Measurements from ENCODE around the gene MT1G.

The MT1G gene

GRCh38 chr16:56617212-56618085 lies 50.4 kb downstream of the MT1G start:
- H3K4me3 ChIP-seq (ENCODE audit: low read depth, low read length), result peak overlapping the region; percentile 28
- no peak for DNase-seq (ENCODE audit: low read depth)
- in situ Hi-C loops (cut with HindIII; ENCODE audit: low sequenced_read_pairs), result no loop called here
- no peak for TF ChIP-seq CTCF (IDR thresholded peaks at IDR 0.05; ENCODE audit: low read depth, low read length, missing control alignments)
